Parathyroid adenoma (tissue), 2 donors: ENCODE measurements around the gene ATP13A3.
A peak's percentile ranks its signal among the peaks of the same experiment; 100 is the strongest.
"Not testable (repeated sequence)": the region's sequence is repeated elsewhere in the genome, so short reads cannot be mapped to it uniquely, and the experiment has no call there.

ENCODE experiments used
- H2AFZ ChIP-seq: fragments of 300-600 bp; sonication (generic); one replicate; pipeline ENCODE4 v1.7.0; 2017; ENCODE audit warnings: antibody characterized with exemption, mild to moderate bottlenecking
- H3K27ac ChIP-seq: fragments of 300-600 bp; sonication (generic); one replicate; pipeline ENCODE4 v1.7.0; 2017
- H3K27me3 ChIP-seq: fragments of 300-600 bp; sonication (generic); one replicate; pipeline ENCODE4 v1.7.0; 2017; ENCODE audit warnings: low read length; ENCODE audit not compliant: control insufficient read depth, insufficient read depth
- H3K36me3 ChIP-seq: fragments of 300-600 bp; sonication (generic); one replicate; pipeline ENCODE4 v1.7.0; 2017; ENCODE audit warnings: low read length; ENCODE audit not compliant: control insufficient read depth, insufficient read depth
- H3K4me1 ChIP-seq: fragments of 300-600 bp; sonication (generic); one replicate; pipeline ENCODE4 v1.7.0; 2017; ENCODE audit warnings: control low read depth
- H3K4me2 ChIP-seq: fragments of 300-600 bp; sonication (generic); one replicate; pipeline ENCODE4 v1.7.0; 2017; ENCODE audit warnings: low read length
- H3K4me3 ChIP-seq: fragments of 300-600 bp; sonication (generic); one replicate; pipeline ENCODE4 v1.7.0; 2017; ENCODE audit warnings: low read depth, low read length
- H3K79me2 ChIP-seq: fragments of 300-600 bp; sonication (generic); one replicate; pipeline ENCODE4 v1.7.0; 2017; ENCODE audit warnings: control low read depth
- H3K9ac ChIP-seq: fragments of 300-600 bp; sonication (generic); one replicate; pipeline ENCODE4 v1.7.0; 2017; ENCODE audit warnings: mild to moderate bottlenecking
- H3K9me3 ChIP-seq: fragments of 300-600 bp; sonication (generic); one replicate; pipeline ENCODE4 v1.7.0; 2017; ENCODE audit warnings: low read length; ENCODE audit not compliant: control insufficient read depth
- TF ChIP-seq, protein P1 (sequence below): fragments of 300-600 bp; sonication (generic); IDR thresholded peaks from one replicate; pipeline ENCODE4 v1.7.0; 2017; ENCODE audit warnings: antibody characterized with exemption, mild to moderate bottlenecking
- donor health status: primary hyperparathyroidism.

Gene ATP13A3

DNA sequence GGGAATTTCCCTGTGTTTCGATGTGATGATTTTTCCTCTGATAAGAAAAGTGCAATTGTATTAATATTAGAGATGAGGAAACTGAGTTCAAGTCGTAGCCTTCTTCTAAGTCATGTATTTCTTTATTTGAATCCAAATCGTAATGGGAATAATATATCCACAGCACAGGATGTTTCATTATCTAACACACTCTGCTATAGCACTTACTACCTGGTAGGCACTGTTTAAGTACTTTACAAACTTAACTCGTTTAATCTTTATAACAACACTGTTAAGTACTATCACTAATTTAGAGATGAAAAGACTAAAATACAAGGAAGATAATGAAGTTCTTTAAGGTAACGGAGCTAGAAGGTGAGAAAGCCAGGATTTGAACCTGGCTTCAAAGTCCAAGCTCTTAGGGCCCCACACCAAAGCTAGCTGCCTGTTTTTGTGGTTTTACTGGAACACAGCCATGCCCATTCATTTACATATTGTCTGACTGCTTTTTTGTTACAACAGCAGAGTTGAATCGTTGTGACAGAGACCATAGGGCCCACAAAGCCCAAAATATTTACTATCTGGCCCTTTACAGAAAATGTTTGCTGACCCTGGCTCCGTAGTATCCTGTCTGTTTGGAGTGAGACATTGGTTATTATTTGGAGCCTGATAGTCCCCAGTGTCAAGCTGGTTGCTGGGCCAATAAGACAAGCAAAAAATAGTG lies 9.6 kb upstream of the ATP13A3 start:
- Histone ChIP-seq H2AFZ (no peak overlapping the region), H3K36me3 (no peaks in the 10 kb centered on the region), H3K4me2 (no peak overlapping the region), H3K9me3 (no peaks in the 10 kb centered on the region), H3K9ac (no peak overlapping the region), H3K79me2 (no peaks in the 10 kb centered on the region), H3K4me1 (peaks cover 18% of the 10 kb centered on the region), H3K27me3 (no peaks in the 10 kb centered on the region), H3K27ac (no peak overlapping the region), H3K4me3 (no peak overlapping the region)
- TF ChIP-seq, protein P1, sequence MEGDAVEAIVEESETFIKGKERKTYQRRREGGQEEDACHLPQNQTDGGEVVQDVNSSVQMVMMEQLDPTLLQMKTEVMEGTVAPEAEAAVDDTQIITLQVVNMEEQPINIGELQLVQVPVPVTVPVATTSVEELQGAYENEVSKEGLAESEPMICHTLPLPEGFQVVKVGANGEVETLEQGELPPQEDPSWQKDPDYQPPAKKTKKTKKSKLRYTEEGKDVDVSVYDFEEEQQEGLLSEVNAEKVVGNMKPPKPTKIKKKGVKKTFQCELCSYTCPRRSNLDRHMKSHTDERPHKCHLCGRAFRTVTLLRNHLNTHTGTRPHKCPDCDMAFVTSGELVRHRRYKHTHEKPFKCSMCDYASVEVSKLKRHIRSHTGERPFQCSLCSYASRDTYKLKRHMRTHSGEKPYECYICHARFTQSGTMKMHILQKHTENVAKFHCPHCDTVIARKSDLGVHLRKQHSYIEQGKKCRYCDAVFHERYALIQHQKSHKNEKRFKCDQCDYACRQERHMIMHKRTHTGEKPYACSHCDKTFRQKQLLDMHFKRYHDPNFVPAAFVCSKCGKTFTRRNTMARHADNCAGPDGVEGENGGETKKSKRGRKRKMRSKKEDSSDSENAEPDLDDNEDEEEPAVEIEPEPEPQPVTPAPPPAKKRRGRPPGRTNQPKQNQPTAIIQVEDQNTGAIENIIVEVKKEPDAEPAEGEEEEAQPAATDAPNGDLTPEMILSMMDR: no peak

DNA sequence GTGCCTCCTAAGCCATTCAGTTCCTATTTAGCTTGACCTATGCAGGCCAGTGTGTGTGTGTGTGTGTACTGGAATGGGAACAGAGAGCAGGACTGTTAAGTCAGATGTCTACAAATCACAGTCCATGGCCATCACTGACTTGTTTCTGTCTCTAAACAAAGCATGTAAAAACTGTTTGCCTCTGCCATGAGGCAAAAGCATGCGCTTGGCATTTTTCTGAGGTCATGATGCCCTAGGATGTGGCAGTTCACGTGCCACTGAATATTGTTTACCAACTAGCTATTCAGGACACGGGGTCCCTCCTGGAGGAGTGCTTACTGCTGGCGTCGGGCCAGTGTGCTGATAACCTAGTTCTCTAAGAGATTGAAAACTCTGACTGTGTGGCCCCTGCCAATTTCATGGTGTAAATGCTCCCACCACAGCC lies 8.2 kb upstream of the ATP13A3 start:
- H3K36me3 ChIP-seq: no peaks in the 10 kb centered on the region
- H2AFZ ChIP-seq: peak overlapping the region; percentile 40
- H3K27me3 ChIP-seq: no peaks in the 10 kb centered on the region
- H3K4me1 ChIP-seq: peaks cover 18% of the 10 kb centered on the region
- H3K4me2 ChIP-seq: no peak overlapping the region
- H3K4me3 ChIP-seq: no peak overlapping the region
- H3K79me2 ChIP-seq: no peaks in the 10 kb centered on the region
- no peaks in the 10 kb centered on the region for H3K9me3 ChIP-seq
- no peak overlapping the region for H3K27ac ChIP-seq
- TF ChIP-seq, protein P1: no peak
- H3K9ac ChIP-seq: no peak overlapping the region

DNA sequence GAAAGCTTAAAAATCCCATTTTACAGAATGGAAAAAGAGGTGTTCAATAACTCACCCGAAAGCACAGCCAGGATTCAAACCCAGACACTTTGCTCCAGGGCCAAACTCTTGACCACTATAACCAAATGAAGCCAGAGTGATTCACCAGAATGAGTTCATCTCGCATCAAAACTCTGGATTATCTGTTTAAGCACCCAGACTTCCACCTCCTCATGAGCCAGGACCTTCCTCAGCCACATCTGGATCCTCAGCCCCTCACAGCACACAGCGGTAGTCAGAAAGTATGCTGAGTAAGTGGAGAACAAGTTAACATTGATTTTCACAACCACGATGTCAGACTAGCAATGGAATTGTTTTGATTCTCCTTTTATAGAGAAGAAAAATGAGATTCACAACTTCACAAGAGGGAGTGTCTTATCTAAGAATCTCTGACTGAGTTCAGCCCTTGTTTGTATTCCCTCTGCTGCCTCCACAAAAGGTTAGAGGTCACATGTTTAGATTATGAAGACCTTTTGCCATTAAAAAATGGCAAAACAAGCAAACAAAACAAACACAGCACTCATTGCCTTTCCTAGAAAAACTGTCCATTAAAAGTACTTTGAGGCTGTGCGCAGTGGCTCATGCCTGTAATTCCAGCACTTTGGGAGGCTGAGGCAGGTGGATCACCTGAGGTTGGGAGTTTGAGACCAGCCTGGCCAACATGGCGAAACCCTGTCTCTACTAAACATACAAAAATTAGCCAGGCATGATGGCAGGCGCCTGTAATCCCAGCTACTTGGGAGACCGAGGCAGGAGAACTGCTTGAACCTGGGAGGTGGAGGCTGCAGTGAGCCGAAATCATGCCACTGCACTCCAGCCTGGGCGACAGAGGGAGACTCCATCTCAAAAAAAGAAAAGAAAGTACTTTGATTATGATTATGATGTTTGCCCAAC lies 7.5 kb upstream of the ATP13A3 start:
- peaks cover 18% of the 10 kb centered on the region for H3K4me1 ChIP-seq
- not testable (repeated sequence) for H3K36me3 ChIP-seq, H3K4me2 ChIP-seq, H3K9me3 ChIP-seq, H3K79me2 ChIP-seq, H3K4me3 ChIP-seq, H3K9ac ChIP-seq, H3K27me3 ChIP-seq
- H2AFZ ChIP-seq: peak overlapping the region; percentile 51
- H3K27ac ChIP-seq: peak overlapping the region; percentile 9

DNA sequence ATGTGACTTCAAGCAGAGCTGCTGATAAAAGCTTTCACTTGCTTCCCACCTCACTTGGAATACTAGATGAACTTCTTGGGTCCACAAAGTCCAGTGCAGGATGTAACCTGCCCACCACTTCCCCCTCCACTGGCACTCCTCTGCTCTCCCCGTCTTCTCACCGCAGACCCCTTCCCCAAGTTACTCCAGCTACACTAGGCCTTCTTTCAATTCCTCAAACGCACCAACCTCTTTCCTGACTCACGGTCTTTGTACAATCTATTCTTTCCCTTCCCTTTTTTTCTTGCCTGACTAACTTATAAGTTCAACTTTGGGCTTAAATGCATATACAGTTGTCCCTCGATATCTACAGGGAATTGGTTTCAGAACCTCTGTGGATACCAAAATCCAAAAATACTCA lies 5.2 kb upstream of the ATP13A3 start:
- H2AFZ ChIP-seq: no peak overlapping the region
- TF ChIP-seq, protein P1: no peak
- no peak overlapping the region for H3K4me2 ChIP-seq
- no peaks in the 10 kb centered on the region for H3K27me3 ChIP-seq
- no peak overlapping the region for H3K27ac ChIP-seq
- peaks cover 13% of the 10 kb centered on the region for H3K4me1 ChIP-seq
- no peak overlapping the region for H3K4me3 ChIP-seq
- no peak overlapping the region for H3K9ac ChIP-seq
- no peaks in the 10 kb centered on the region for H3K36me3 ChIP-seq
- no peaks in the 10 kb centered on the region for H3K79me2 ChIP-seq
- no peaks in the 10 kb centered on the region for H3K9me3 ChIP-seq
